HG03108 (cell line): Measurements from ENCODE around the gene HDAC7.

ENCODE experiments used
- ATAC-seq: cut with Tn5 transposase; IDR thresholded peaks from one replicate; pipeline ENCODE4 v1.9.1; 2021; ENCODE audit warnings: moderate library complexity; ENCODE audit not compliant: unreplicated experiment

The HDAC7 gene

DNA sequence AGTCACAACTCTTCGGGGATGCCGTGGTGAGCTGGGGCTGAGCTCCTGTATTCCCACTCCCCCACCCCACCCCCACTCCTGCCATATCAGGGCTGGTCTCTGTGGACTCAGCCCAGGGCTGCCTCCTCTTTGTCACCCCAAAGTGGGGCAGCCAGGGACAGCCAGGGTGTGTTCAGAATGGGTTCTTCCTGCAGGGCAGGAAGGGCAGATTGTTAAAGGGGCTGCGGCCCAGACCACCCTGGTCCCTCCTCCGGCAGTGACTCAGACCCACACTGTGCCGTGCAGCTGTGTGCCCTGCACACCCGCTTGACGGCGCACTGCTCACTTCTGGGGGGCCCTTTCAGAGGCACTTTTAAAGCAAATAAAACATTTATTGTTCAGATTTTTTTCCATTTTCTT, 37.3 kb downstream of the HDAC7 start:
- ATAC-seq: no peak

DNA sequence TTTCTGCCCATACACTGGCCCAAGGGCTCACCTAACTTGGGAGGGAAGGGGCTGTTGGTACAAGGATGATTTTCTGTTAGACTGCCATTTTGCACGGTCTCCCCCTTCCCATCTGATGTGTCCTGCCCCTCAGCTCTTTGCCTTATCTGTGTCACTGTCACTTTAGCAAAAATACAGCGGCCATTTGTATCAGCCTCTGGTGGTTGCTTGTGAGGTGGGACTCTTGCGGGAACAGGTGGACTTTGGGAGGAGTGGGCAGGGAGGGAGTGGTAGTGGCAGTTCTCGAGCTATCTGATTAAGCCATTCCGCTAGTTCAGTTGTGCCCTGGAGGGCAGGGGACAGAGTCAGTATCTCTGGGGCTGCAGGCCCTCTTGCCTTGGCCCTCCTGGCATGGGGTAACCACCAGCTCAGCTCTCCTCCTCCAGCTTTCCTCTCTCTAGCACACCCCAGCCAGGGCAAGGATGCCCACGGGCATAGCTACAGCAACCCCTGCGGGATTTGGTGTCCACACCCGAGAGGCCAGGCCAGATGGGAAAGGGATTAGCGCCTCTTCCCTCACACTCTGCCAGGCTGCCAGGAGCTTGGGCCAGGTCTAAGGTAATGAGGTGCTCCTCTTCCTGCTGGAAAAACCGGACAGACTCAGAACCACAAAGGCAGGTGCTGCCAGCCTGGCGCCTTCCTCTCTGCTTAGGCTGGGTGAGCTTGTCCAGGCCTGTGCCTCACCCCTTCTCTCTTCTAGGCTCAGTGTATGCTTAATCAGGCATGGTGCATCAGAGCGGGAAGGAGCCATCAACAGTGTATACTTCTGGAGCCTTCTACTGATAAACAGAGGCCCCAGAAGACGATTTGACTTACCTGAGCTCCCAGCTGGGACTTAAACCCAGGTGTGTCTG, 38.0 kb downstream of the HDAC7 start:
- no peak for ATAC-seq

DNA sequence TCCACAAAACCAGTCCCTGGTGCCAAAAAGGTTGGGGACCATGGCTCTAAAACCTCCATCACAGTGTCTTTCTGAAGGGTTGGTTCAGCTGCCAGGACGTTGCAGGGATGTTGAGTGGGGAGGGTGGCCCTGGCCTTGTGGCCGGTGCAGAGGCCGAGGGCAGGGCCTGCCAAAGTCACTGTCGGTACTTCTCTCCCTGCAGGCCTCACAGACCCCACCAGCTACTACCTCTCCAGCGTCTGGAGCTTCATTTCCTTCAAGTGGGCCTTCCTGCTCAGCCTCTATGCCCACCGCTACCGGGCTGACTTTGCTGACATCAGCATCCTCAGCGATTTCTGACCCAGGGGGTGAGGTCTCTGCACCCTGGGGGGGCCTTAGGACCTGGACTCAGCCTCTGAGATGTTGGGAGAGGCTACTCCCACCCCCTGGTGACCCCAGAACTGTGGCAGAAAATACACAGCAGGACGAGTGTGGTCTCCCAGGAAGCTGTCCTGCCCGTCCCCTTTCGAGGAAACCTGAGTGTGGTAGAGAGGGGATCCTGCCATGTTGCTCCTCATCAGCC, 39.7 kb downstream of the HDAC7 start:
- no peak for ATAC-seq

DNA sequence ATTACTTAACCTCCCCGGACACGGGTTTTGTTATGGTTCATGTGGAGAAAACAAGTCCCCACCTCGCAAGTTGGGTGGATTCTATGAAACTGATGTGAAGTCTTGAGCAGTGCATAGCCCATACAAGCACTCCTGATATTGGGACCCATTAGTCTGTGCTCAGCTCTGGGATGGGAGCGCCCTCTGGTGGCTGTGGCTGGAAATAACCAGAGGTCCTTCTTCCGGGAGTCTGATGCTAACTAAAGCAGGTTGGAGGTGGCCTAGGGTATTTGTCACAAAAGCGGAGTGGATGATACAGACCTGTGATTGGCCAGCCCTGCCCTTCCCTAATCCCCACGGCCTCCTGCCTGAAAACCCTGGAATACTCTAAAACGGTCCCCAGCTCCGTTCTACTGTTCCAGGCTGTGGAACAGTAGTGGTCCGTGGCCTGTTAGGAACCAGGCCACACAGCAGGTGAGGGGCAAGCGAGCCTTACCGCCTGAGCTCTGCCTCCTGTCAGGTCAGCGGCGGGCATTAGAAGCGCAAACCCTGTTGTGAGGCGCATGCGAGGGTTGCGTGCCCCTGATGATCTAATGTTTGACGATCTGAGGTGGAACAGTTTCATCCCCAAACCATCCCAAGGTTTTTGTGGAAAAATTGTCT, 40.3 kb downstream of the HDAC7 start:
- ATAC-seq: peak; percentile 69

DNA sequence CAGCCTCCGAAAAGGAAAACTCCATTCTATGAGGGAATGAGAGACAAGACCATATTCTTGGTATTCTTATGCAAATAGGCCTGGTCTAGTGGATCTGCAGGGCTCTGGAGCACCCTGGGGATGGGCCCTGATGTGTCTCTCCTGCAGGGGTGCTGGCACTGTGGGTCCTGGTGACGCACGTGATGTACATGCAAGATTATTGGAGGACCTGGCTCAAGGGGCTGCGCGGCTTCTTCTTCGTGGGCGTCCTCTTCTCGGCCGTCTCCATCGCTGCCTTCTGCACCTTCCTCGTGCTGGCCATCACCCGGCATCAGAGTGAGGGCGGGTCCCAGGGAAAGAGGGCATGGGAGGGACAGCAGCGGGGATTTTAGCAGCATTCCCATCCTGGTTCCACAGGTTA, 40.8 kb downstream of the HDAC7 start:
- no peak for ATAC-seq

DNA sequence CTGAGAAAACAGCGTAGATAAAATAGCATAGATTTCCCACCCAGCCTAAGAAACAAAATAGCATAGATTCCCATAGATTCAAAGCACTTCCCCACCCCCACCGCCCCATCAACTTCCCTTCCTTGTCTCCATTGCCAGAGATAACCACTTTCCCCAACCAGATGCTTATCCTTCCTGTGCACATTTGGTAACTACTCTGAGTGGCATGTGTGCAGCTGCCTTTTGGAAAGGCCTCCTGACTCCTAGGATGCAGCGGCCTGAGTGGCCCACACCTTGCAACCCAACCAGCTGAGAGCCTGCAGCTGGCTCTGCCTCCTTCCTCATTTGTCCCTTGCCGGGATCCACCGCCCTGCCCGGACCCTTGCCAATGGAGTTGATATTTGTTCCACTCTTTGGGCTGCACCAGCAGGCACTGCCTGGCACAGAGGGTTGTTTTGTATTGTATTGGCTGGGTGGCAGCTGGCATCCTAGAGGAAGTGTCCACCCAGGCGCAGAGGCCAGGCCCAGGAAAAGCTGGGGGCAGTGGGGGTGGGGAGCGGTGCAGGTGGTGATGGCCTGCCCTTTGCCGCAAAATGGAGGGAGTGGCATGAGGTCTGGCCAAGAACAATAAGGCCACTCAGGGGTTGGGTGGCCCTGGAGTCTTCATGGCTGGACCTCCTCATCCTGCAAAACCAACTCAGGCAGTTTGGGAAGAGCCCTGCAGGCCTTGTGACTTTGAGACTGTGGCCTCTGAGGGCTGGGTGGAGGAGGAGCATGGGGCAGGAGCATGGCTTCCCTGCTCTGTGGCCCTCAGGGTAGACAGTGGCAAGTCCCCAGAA, 41.8 kb downstream of the HDAC7 start:
- no peak for ATAC-seq

DNA sequence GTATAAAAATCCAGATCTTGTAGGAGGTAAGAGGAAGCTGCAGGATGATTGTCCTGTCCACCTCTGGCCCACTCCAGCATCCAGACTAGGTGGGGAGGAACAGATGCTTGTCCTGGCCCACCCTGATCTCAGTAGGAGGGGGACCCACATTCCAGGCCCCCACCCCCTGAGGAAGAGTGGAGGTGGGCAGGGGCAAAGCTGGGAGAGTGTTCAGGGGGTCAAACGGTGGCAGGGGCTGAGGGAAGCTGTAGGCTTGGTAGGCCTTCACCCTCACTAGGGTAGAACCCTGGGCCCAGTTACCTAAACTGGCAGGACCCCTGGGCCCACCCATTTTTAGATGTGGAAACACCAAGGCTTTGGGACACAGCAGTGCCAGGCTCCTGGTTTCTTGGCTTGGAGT, 42.6 kb downstream of the HDAC7 start:
- no peak for ATAC-seq

DNA sequence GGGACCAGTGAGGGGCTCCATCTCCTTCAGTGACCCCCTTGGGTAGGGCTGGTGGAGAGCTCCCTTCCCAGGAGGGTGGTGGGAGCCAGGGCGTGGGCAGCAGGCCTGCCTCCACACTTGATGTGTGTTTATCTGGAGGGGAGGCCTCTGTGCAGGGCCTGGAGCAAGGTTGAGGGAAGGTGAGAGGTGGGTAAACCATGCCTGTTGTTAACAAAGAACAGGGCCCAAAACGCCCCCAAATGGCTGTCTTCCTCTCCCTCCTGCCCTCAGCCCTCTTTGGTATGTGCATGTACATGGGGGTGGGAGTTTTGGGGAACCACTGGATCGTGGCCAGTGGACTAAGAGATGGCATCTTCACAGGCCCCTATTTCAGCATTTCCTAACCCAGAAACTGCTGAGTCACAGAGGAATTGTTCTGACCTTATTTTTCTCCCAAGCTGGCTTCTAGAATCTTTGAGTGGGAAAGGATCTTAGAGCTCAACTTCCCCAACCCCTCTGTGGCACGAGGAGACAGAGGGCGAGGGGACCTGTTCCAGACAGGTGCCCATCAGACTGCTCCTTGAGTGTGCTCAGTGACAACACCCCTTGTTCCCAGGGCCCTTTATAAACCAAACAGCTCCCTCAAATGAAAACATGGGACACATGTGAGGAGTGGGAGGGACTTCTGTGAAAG, 43.1 kb downstream of the HDAC7 start:
- ATAC-seq: no peak

DNA sequence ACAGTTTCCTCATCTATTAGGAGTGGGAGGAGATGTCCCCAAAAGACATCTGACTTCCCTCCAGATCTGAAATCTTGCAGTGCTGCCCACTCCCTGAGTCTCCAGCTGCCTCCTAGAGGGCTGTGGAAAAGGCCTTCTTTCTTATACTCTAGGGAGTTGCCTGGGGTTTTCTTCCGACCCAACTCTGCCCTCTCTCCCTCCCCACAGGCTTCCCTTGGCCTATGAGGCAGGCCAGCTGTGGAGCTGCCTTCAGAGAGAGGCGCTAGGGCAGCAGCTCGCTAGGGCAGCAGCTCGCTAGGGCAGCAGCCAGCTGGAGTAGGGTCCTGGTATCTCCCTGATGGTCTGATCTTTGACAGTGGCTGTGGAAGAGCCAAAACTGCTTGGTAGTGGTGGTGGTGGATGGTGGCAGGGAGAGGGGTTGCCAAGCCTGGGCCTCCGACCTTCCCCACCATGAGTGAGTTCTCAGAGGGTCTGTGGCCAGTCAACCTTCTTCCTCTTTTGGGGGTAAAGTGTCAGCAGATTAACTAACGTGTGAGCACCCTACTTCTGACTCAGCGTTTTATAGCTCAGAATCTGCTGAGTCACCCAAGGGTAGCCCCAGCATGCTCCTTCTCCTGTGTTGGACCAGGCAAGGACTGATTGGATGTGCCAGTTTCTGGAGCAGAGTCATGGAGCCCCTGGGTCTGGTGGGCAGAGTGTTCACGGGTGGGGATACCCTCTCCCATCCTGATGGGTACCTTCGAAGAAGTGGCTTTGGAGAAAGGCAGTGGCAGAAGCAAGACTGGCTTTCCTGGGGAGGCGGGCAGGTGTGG, 44.4 kb downstream of the HDAC7 start:
- no peak for ATAC-seq

DNA sequence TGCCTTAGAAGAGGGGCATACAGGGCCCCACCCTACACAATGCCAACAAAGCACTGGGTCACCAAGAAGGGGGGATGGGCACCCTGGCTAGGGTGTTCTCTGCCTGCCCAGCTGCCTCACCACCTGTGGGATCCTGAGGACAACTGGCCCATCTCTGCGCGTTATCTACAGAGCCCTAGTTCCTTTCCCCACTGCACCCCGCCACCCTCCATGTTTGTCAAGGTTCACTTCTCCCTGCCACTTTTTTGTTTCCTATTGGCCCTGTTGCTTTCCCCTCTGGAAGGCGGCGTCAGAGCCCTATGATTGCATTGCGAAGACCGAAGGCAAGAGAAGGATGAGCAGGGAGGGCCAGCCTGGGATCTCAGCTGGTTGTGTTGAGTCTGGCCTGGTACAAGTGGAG, 45.0 kb downstream of the HDAC7 start:
- no peak for ATAC-seq

DNA sequence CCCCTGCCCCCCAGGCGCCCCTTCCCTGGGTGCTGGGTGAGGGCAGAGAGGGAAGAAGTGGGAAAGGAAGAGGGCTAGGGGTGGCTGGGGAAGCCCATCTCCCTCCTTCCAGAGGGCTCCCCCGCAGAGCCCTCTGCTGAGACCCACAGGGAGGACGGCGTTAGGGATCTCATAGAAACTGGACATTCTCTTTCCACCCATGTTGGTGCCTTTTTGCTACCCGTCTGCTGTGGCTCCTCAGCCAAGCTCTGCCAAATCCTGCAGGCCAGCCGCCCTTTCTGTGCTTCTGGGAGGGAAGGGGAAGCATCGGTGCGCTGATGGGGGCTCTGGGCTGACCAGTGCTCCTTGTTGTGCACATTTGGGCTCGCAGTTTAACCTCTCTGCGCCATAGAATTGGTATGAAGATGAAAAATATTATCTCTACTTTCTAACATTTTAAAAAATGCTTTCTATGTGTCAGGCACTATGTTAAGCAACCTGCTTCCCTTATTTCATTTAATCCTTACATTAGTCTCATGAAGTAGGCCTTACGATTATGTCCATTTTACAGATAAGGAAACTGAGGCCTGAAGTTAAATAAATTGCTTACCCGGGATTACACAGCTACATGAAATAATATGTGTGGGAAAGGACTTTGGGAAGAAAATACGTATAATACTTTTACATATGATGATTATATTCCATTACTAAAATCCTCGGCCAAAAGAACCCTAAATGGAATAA, 45.7 kb downstream of the HDAC7 start:
- ATAC-seq: no peak

DNA sequence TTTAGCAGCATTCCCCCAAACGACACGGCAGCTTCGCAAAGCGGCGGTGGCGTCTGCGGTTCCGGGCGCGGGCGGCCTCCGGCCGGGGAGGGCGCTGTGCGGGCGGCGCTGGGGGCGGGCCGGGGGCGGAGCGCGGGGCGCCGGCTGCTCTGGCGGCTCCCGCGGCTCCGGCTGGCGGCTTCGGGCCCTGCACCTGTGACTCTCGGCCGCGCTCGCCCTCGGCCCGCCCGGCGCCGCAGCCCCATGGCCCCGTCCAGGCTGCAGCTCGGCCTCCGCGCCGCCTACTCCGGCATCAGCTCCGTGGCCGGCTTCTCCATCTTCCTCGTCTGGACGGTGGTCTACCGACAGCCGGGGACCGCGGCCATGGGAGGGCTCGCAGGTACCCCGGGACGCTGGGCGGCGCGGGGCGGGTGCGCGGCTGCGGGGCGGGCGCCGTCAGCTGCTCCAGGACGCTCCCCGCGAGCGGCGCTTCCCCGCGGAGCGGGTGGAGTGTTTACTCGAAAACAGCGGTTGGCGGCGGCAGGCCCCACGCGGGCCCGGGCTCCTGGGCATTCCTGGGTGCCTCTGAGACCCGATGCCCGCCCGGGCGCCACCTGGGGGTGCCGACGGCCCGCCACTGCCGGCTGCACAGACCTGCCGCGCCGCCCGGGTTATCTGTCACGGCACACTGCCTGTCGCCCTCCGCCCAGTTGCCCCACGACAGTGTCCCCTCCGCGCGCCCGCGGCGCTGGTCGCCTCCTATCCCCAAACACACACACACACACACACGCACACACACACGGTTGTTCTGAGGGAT, 46.4 kb downstream of the HDAC7 start, which contains the start of gene SLC48A1:
Gene SLC48A1, plus strand, starts transcription at position 177 of the 796 bp plus-strand sequence. Its CDS starts 67 bp downstream, at position 244.
- ATAC-seq: peak; percentile 72

DNA sequence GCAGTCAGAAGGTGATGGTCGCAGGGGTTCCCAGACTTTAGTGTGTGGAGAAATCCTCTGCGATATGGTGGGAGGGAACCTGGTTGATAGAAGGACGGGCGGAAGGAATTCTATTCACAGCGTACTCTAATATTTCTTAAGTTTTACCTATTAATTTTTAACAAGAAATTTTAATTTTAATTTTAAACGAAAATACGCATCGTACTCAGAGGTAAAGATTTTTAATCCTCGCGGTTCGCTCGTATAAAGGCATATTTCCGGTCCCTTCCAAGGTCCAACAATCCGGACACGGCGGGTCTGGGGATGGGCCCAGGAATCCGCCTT, 47.0 kb downstream of the HDAC7 start:
- ATAC-seq: no peak

DNA sequence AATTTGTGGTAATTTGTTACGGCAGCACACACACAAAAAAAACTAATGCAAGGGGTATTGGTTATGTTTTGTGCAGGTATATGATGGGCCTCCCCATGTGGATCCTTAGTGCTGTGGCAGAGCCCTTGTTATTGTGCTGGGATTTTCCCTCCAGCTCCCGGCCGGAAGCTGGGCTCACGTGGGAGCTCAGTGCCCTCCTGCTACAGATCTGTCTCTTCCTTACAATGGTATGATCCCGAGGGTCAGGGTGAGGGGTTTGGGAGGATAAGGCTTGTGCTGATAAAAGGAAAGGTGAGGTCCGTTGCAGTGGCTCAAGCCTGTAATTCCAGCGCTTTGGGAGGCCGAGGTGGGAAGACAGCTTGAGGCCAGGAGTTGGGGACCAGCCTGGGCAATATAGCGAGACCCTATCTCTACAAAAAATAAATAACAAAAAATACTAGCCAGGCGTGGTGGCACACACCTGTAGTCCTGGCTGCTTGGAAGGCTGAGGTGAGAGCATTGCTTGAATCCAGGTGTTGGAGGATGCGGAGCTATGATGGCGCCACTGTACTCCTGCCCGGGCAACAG, 47.5 kb downstream of the HDAC7 start:
- ATAC-seq: no peak

DNA sequence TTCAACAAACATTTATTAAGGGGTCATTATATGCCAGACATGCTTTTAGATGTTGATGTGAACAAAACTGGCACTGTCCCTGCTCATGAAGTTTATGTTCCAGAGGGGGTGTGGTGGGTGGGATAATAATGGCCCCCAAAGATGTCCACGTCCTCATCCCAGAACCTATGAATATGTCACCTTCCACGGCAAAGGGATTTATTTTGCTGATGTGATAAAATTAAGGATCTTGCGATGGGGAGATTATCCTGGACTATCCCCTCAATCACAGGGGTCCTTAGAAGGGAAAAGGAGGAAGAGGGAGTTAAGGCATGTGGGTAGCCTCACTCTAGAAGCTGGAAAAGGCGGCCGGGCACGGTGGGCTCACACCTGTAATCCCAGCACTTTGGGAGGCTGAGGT, 48.4 kb downstream of the HDAC7 start:
- no peak for ATAC-seq

DNA sequence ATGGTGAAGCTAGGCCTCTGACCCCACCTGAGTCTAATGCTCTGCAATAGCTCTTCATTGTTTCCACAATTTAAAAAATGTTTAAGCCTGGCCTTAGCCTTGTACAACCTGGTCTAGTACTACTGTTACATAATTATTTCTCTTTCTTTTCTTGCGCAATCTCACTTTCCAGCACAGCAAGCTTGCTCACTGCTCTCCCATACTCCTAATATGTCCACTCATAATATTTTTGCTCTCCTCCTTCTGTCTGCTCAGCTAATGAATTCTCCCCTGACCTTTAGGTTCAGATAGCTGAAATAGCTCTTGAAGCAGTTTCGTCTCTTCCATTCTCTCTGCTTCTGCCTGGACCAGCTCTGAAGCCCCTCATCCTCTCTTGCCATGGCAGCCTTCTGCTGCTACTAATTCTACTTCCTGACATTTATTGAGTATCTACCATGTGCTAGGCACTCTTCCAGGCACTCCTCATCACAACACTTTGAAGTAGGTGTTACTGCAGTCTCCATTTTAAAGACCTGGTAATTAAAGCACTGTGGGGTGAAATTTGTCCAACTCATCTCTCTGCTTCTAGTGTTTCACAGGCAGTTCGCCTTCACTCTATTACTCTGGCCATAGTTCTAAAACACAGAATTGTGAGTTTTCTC, 49.5 kb downstream of the HDAC7 start:
- no peak for ATAC-seq

DNA sequence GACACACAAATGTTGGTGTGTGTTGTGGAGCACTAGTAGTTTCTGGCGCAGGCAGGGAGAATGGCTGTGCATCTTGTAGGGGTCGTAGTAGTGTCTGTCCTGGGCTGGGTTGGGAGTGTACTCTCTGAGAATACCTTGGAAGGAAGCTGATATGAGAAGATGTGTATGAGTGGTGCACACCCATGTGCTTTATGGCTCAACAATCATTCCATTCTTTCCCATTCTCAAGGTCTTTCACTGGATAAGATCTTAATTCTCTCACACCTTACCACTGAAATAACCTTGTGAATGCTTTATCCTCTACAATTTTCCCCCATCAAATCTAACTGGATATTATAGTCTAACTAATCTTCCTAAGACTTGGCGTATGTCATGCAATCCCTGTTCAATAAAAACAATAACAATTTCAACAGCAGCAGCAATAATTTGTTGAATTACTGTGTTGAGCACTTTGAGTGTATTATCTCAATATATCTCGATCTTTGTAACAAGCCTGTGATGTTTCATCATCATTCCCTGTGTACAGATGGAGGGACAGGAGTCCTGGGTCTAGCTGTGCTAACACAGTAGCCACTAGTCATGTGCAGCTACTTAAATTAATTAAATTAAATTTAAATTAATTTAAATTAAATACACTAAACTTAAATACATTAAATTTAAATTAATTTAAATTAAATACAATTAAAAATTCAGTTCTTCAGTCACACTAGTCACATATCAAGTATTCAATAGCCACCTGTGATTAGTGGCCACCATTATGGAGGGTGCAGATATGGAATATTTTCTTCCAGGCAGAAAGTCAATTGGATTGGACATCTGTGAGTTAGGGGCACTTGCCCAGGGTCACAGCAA, 50.2 kb downstream of the HDAC7 start:
- no peak for ATAC-seq
